WTC11 (cell line): ENCODE results near the gene SURF6.

Experiments
- CTCF ChIP-seq: fragments of 200-600 bp; IDR thresholded peaks from 2 replicates; pipeline ENCODE4 v1.8.0; 2022; ENCODE audit warnings: antibody characterized with exemption
- IRF1 ChIP-seq: sonication (generic); formaldehyde crosslinking; IDR thresholded peaks from 2 replicates; pipeline ENCODE4 v1.8.0; 2023; ENCODE audit warnings: missing genetic modification reagents
- MXD4 ChIP-seq: fragments of 250-450 bp; sonication (Bioruptor Pico); IDR thresholded peaks from 2 replicates; pipeline ENCODE4 v1.8.0; 2021; ENCODE audit warnings: mild to moderate bottlenecking, moderate library complexity, borderline replicate concordance
- PRDM15 ChIP-seq: sonication (generic); formaldehyde crosslinking; IDR thresholded peaks from 2 replicates; pipeline ENCODE4 v1.8.0; 2022; ENCODE audit warnings: missing genetic modification reagents
- SOX15 ChIP-seq: fragments of 250-450 bp; sonication (Bioruptor Pico); IDR thresholded peaks from 2 replicates; pipeline ENCODE4 v1.9.0; 2021; ENCODE audit warnings: mild to moderate bottlenecking
- ZBTB43 ChIP-seq: sonication (generic); formaldehyde crosslinking; IDR thresholded peaks from 2 replicates; pipeline ENCODE4 v1.8.1; 2023; ENCODE audit warnings: mild to moderate bottlenecking, missing genetic modification reagents
- ZNF671 ChIP-seq: fragments of 250-450 bp; sonication (Bioruptor Pico); IDR thresholded peaks from 2 replicates; pipeline ENCODE4 v1.8.0; 2021; ENCODE audit warnings: mild to moderate bottlenecking

GRCh38 chr9:133286523-133286922 is 49.5 kb downstream of the SURF6 start:
- TF ChIP-seq IRF1 (CRISPR knock-in tag) (no peak), MXD4 (no peak), CTCF (no peak), ZBTB43 (CRISPR knock-in tag) (no peak), PRDM15 (CRISPR knock-in tag) (no peak), ZNF671 (no peak), SOX15 (CRISPR knock-in tag) (no peak)
